Caco-2 (cell line): Measurements from ENCODE around the gene NTRK1. TPM values are rescaled to one million over a fixed set of nuclear protein-coding genes. Genes with fewer than 3 reads are reported as not detected.

Source experiments
- BruUV-seq: library from RNA; stranded (reverse); fragments of 400-500 nt; replicated peaks from 2 replicates; lab custom pipeline; 2021; lab: Mats Ljungman, UMichigan
- CTCF ChIA-PET: fragments of 300-600 bp; sonication (Branson Sonifier 250); formaldehyde crosslinking; loops from one replicate; lab custom pipeline; 2022; ENCODE audit warnings: antibody characterized with exemption; lab: Charles Lee
- POLR2A ChIA-PET: fragments of 300-600 bp; sonication (Branson Sonifier 250); formaldehyde crosslinking; loops from one replicate; lab custom pipeline; 2022; ENCODE audit warnings: antibody characterized with exemption; lab: Charles Lee
- DNase-seq, 2 experiments: peaks; one replicate each; pipeline versions ENCODE4 v3.0.0 to v3.0.0-alpha.2; 2020 to 2022
- H3K27me3 ChIP-seq: replicated peaks from 2 replicates; pipeline ENCODE4 v1.6.0; 2011; ENCODE audit warnings: low read length; ENCODE audit not compliant: control insufficient read depth, insufficient read depth
- H3K36me3 ChIP-seq: 2 replicates; pipeline ENCODE4 v1.5.1; 2011; ENCODE audit warnings: low read length; ENCODE audit not compliant: control insufficient read depth, insufficient read depth
- H3K4me1 ChIP-seq: fragments of 250-450 bp; sonication (Bioruptor Pico); 2 replicates; pipeline ENCODE4 v1.5.1; 2020; ENCODE audit warnings: mild to moderate bottlenecking
- H3K4me3 ChIP-seq: 2 replicates; pipeline ENCODE4 v1.5.1; 2011; ENCODE audit warnings: low read depth, mild to moderate bottlenecking, control low read depth, low read length
- H3K9me3 ChIP-seq: fragments of 250-450 bp; sonication (Bioruptor Pico); 2 replicates; pipeline ENCODE4 v1.5.1; 2020; ENCODE audit warnings: mild to moderate bottlenecking, moderate library complexity
- H3K27ac Mint-ChIP-seq: one replicate; pipeline ENCODE4 v1.8.0; 2022; ENCODE audit warnings: mixed read lengths; ENCODE audit not compliant: unreplicated experiment
- H3K27me3 Mint-ChIP-seq: one replicate; pipeline ENCODE4 v1.8.0; 2022; ENCODE audit warnings: mixed read lengths; ENCODE audit not compliant: insufficient read depth, unreplicated experiment
- H3K36me3 Mint-ChIP-seq: one replicate; pipeline ENCODE4 v1.8.0; 2022; ENCODE audit warnings: mild to moderate bottlenecking, mixed read lengths; ENCODE audit not compliant: insufficient read depth, unreplicated experiment
- H3K4me1 Mint-ChIP-seq: one replicate; pipeline ENCODE4 v1.8.0; 2022; ENCODE audit warnings: low read depth, mixed read lengths; ENCODE audit not compliant: unreplicated experiment
- H3K4me3 Mint-ChIP-seq: one replicate; pipeline ENCODE4 v1.8.0; 2022; ENCODE audit warnings: mild to moderate bottlenecking, moderate library complexity, mixed read lengths; ENCODE audit not compliant: unreplicated experiment
- H3K9me3 Mint-ChIP-seq: one replicate; pipeline ENCODE4 v1.8.0; 2022; ENCODE audit warnings: mixed read lengths; ENCODE audit not compliant: unreplicated experiment
- intact Hi-C: fragments of 100-400 bp; cut with micrococcal nuclease; formaldehyde crosslinking; loops from one replicate; pipeline ENCODE4 v1.10.0; 2022; ENCODE audit not compliant: unreplicated experiment
- total RNA-seq: library from RNA; stranded (reverse); gene quantifications from 2 replicates; pipeline ENCODE4 v1.2.3, GENCODE V29; 2022
- TF ChIP-seq, protein P1 (sequence below), 2 experiments: fragments of 200-600 bp in 1 of 2; IDR thresholded peaks; 1 replicate in 1 of 2; 2 replicates in 1 of 2; pipeline versions ENCODE4 v1.5.1 to v1.8.0; 2011 to 2022; ENCODE audit warnings: antibody characterized with exemption in 1 of 2, control low read depth in 1 of 2, inconsistent platforms in 1 of 2, low read depth in 1 of 2, low read length in 1 of 2, mild to moderate bottlenecking in 1 of 2, moderate library complexity in 1 of 2; ENCODE audit not compliant: insufficient read depth in 1 of 2, severe bottlenecking in 1 of 2, unreplicated experiment in 1 of 2

Gene NTRK1
- total RNA-seq, 1 experiment from 2014 or later: not detected

DNA sequence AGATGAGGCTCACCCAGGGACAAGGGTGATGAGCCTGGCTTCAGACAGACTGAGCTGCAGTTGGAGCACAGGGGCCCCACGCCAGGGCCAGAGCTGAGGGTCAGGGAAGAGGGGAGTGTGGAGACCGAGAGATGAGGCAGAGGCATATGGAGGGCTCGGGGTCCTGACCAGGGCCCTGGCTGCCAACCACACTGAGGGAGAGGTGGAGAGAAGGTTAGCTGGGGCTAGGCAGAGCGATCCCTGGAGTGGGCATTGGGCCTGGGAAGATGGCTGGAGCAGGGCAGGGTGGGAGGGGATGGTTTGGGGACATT lies 40.9 kb downstream of the NTRK1 start:
- H3K9me3 Mint-ChIP-seq: no peaks in the 10 kb centered on the region
- H3K36me3 ChIP-seq: no peaks in the 10 kb centered on the region

DNA sequence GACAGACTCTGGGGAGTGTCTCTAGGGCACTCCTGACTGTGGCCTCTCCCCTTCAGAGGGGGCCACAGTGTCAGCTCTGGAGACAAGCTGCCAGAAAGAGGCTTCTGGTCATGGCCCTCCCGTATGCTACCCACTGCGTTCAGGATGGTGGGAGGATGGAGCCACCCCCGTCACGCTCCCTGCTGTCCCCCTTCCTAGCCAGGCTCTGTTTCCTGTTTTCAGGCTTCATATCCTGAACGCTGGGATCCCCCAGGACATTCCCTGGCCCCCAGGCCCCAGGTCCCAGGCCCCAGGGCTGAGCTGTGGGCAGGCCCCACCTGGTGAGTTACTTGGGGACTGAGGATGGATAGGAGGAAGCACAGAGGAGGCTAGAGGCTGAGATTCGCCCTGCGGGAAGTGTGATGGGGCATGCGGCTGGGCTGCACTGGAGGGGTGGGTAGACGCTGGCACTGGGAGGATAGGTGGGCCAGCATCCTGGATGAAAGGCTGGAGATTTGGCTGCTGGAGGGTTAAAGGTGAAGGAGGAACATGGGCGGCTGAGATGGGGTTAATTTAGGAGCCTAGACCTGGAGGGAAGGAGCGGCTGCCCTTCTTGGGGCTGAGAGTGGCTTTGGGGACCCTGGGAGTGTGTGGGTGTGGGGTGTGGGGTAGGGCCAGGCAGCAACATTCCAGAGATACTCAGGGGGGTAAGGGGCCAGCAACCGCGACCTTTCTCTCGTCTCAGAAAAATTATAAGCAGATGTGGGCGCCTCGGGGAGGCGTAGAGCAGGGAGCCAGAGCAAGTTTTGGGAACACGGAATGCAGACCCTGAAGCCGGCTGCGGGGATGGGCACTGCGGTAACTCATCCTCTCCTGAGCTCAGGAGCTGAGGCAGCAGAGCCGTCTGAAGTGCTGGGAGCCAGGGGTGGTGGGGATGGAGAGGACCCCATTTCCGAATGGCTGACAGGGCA lies 41.6 kb downstream of the NTRK1 start:
- CTCF ChIA-PET: no interaction called here
- Histone ChIP-seq H3K4me1 (peaks cover 10% of the 10 kb centered on the region), H3K36me3 (no peaks in the 10 kb centered on the region), H3K4me3 (no peak overlapping the region), H3K27me3 (no peaks in the 10 kb centered on the region), H3K9me3 (no peaks in the 10 kb centered on the region)
- Mint-ChIP-seq H3K36me3 (no peaks in the 10 kb centered on the region), H3K4me3 (no peak overlapping the region), H3K9me3 (no peaks in the 10 kb centered on the region), H3K27ac (no peak overlapping the region), H3K27me3 (no peaks in the 10 kb centered on the region), H3K4me1 (peaks cover 12% of the 10 kb centered on the region)
- POLR2A ChIA-PET: no interaction called here
- DNase-seq: no peak
- intact Hi-C loops: no loop called here
- TF ChIP-seq, protein P1, sequence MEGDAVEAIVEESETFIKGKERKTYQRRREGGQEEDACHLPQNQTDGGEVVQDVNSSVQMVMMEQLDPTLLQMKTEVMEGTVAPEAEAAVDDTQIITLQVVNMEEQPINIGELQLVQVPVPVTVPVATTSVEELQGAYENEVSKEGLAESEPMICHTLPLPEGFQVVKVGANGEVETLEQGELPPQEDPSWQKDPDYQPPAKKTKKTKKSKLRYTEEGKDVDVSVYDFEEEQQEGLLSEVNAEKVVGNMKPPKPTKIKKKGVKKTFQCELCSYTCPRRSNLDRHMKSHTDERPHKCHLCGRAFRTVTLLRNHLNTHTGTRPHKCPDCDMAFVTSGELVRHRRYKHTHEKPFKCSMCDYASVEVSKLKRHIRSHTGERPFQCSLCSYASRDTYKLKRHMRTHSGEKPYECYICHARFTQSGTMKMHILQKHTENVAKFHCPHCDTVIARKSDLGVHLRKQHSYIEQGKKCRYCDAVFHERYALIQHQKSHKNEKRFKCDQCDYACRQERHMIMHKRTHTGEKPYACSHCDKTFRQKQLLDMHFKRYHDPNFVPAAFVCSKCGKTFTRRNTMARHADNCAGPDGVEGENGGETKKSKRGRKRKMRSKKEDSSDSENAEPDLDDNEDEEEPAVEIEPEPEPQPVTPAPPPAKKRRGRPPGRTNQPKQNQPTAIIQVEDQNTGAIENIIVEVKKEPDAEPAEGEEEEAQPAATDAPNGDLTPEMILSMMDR (IDR thresholded peaks at IDR 0.05; ENCODE audit: insufficient read depth in 1 of 2, low read depth in 1 of 2, low read length in 1 of 2, severe bottlenecking in 1 of 2, unreplicated experiment in 1 of 2): no peak
- no TSS peak for BruUV-seq

More for the DNA sequence above, 40.9 kb downstream of the NTRK1 start:
- Mint-ChIP-seq H3K4me3 (no peak overlapping the region), H3K27me3 (no peaks in the 10 kb centered on the region), H3K36me3 (no peaks in the 10 kb centered on the region), H3K27ac (no peak overlapping the region), H3K4me1 (peaks cover 19% of the 10 kb centered on the region)
- peaks cover 13% of the 10 kb centered on the region for H3K4me1 ChIP-seq
- no peak overlapping the region for H3K4me3 ChIP-seq
- DNase-seq: no peak
- ChIA-PET POLR2A (no interaction called here), CTCF (no interaction called here)
- intact Hi-C loops: no loop called here
- no peaks in the 10 kb centered on the region for H3K9me3 ChIP-seq
- TF ChIP-seq, protein P1 (IDR thresholded peaks at IDR 0.05; ENCODE audit: insufficient read depth in 1 of 2, low read depth in 1 of 2, low read length in 1 of 2, severe bottlenecking in 1 of 2, unreplicated experiment in 1 of 2): no peak
- BruUV-seq: no TSS peak
- H3K27me3 ChIP-seq: no peaks in the 10 kb centered on the region

DNA sequence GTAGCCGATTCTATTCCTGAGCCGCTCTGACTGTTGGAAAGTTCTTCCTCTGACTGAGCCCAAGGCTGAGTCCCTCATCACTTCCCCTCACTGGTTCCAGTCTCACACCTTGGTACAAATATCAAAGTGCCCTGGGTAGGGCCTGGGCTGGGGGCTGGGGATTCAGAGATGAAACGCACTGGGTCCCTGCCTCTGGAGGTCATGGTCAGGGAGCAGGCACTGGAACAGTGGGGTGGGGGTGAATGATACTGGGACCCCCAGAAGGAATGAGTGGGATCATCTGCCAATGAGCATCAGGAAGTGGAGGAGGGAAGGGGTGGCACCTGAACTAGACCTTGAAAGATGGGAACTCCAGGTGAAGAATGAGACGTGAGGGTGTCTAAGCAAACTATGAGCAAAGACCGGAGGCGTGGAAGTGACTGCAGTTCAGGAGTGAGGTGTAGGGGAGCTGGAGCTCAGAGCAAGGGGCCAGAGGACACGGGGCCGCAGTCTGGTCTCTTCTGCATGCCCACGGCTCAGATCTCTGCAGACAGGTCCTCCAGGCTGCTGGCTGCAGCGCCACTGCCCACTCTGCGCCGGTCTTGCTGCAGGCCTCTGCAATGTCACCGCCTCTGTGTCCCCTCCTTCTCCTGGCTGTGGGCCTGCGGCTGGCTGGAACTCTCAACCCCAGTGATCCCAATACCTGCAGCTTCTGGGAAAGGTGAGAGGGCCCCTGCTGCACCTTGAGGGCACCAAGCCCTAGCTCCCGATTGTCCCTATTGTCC lies 42.8 kb downstream of the NTRK1 start:
- no peaks in the 10 kb centered on the region for H3K9me3 ChIP-seq
- Mint-ChIP-seq H3K9me3 (no peaks in the 10 kb centered on the region), H3K27ac (no peak overlapping the region), H3K4me1 (peaks cover 3% of the 10 kb centered on the region), H3K27me3 (no peaks in the 10 kb centered on the region), H3K4me3 (no peak overlapping the region), H3K36me3 (no peaks in the 10 kb centered on the region)
- no peak overlapping the region for H3K4me3 ChIP-seq
- intact Hi-C loops: no loop called here
- no peaks in the 10 kb centered on the region for H3K36me3 ChIP-seq
- 0 out of 2 replicates have a peak, but pooled peaks cover 9% of the 10 kb centered on the region for H3K4me1 ChIP-seq
- ChIA-PET POLR2A (no interaction called here), CTCF (no interaction called here)
- H3K27me3 ChIP-seq: no peaks in the 10 kb centered on the region
- DNase-seq: no peak
- TF ChIP-seq, protein P1 (IDR thresholded peaks at IDR 0.05; ENCODE audit: insufficient read depth in 1 of 2, low read depth in 1 of 2, low read length in 1 of 2, severe bottlenecking in 1 of 2, unreplicated experiment in 1 of 2): no peak
- no TSS peak for BruUV-seq
